ENCODE data around the gene CSMD2. TPM values are rescaled to one million over a fixed set of nuclear protein-coding genes. Genes with fewer than 3 reads are reported as not detected.
A peak's percentile ranks its signal among the peaks of the same experiment; 100 is the strongest.

CSMD2 gene
- total and polyA plus RNA-seq, 2 donors (not counting 1 experiment from before 2014, with no cell fraction given): 2.2 to 7.6 TPM

DNA sequence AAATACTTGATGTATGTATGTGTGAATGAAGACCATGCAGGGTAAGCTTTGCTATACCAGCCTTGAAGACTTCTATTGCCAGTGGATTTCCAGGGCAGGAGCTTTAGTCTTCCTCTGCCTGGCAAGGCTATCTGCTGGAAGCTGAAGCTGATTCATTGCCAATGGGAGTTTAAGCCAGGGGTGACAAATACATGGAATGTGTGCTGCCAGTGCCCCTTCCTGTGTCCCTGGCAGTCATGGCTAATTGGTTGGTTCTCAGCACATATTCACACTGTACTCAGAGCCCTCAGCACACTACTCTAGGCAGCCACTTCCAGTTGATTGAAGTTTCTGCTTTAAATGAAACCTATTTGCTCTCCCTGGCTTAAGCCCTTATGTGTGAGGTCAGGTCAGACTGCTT is 691.1 kb downstream of the CSMD2 start:
- H3K79me2 ChIP-seq (ENCODE audit: control insufficient read depth, insufficient read depth, low read length): peaks cover 5% of the 10 kb centered on the region
- no peaks in the 10 kb centered on the region for H3K27me3 ChIP-seq (ENCODE audit: control insufficient read depth, insufficient read depth, low read length)
- no peak overlapping the region for H3K4me3 ChIP-seq (replicated peaks in 1 of 4; ENCODE audit: control extremely low read depth in 1 of 4, insufficient read depth in 1 of 4, low read depth in 3 of 4, low read length in 4 of 4)
- no peak for TF ChIP-seq EZH2 (IDR thresholded peaks at IDR 0.05; ENCODE audit: low read length, missing control alignments)
- TF ChIP-seq, protein P1, sequence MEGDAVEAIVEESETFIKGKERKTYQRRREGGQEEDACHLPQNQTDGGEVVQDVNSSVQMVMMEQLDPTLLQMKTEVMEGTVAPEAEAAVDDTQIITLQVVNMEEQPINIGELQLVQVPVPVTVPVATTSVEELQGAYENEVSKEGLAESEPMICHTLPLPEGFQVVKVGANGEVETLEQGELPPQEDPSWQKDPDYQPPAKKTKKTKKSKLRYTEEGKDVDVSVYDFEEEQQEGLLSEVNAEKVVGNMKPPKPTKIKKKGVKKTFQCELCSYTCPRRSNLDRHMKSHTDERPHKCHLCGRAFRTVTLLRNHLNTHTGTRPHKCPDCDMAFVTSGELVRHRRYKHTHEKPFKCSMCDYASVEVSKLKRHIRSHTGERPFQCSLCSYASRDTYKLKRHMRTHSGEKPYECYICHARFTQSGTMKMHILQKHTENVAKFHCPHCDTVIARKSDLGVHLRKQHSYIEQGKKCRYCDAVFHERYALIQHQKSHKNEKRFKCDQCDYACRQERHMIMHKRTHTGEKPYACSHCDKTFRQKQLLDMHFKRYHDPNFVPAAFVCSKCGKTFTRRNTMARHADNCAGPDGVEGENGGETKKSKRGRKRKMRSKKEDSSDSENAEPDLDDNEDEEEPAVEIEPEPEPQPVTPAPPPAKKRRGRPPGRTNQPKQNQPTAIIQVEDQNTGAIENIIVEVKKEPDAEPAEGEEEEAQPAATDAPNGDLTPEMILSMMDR (conservative IDR thresholded peaks at IDR 0.05 in 1 of 2, IDR thresholded peaks at IDR 0.05 in 1 of 2; ENCODE audit: low read depth in 1 of 2, low read length in 2 of 2): no peak
- no peak overlapping the region for H2AFZ ChIP-seq (ENCODE audit: low read length)
- no peaks in the 10 kb centered on the region for H3K36me3 ChIP-seq (ENCODE audit: control insufficient read depth, insufficient read depth, low read length)
- no peaks in the 10 kb centered on the region for H3K9me3 ChIP-seq (ENCODE audit: control insufficient read depth, insufficient read depth, low read depth, low read length)
- H4K20me1 ChIP-seq (ENCODE audit: control insufficient read depth, extremely low read depth, insufficient read depth, low read length): no peaks in the 10 kb centered on the region
- no peak overlapping the region for H3K9ac ChIP-seq (ENCODE audit: insufficient read depth, low read length)
- no peak for DNase-seq (ENCODE audit: low read depth in 2 of 2)
- H3K27ac ChIP-seq (ENCODE audit: insufficient read depth, low read length): no peak overlapping the region
- no peak overlapping the region for H3K4me2 ChIP-seq (ENCODE audit: extremely low read depth, insufficient read depth, low read length)
- peaks cover 16% of the 10 kb centered on the region for H3K4me1 ChIP-seq (ENCODE audit: control insufficient read depth, extremely low read depth, insufficient read depth, low read length)

DNA sequence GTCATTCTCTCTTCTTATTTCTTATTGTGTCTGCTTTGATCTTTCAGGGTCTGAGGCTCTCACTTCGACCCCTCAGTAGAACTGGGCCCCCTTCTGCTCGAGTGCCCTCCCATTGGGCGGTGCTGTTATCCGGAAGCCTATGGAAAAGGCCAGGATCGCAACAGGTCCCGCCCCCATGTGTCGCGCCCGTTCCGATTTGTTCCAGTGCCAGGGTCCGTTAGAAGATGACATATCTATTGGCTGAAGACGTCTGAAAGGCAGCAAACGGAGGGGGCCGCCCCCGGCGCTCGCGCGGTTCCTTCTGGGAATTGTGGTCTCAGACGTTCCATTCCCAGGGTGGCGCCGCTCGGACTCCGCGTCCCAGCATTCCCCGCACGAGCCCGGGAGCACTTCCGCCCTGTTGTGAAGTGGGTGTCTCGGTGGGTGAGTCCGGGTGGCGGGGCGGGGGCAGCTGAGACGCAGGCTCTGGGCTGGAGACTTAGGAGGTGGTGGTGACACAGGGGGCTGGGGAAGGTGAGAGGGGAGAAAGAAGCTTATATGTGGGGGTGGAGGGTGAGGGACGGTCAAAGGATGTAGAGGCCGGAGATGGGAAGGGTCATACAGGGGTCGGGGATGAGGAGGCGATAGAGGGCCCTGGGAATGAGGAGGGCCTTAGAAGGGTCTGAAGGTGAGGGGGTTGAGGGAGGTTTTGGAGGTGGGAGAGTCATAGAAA is 692.6 kb downstream of the CSMD2 start, which contains the start of gene ZSCAN20:
Gene ZSCAN20 (plus strand): TSS at position 377 of the 712 bp plus-strand sequence. CDS start 6,644 bp downstream, outside the sequence.
- H3K79me2 ChIP-seq (ENCODE audit: control insufficient read depth, insufficient read depth, low read length): peaks cover 5% of the 10 kb centered on the region
- peak within 1 kb of the TSS; percentile 86 for H3K4me2 ChIP-seq (ENCODE audit: extremely low read depth, insufficient read depth, low read length)
- H3K9ac ChIP-seq (ENCODE audit: insufficient read depth, low read length): peak within 1 kb of the TSS; percentile 80
- peaks cover 16% of the 10 kb centered on the region for H3K4me1 ChIP-seq (ENCODE audit: control insufficient read depth, extremely low read depth, insufficient read depth, low read length)
- no peaks in the 10 kb centered on the region for H3K36me3 ChIP-seq (ENCODE audit: control insufficient read depth, insufficient read depth, low read length)
- DNase-seq (ENCODE audit: low read depth in 2 of 2): peak; percentile 98
- H3K4me3 ChIP-seq (replicated peaks in 1 of 4; ENCODE audit: control extremely low read depth in 1 of 4, insufficient read depth in 1 of 4, low read depth in 3 of 4, low read length in 4 of 4): peak within 1 kb of the TSS; percentile 79 to 94 (median 85)
- TF ChIP-seq, protein P1 (conservative IDR thresholded peaks at IDR 0.05 in 1 of 2, IDR thresholded peaks at IDR 0.05 in 1 of 2; ENCODE audit: low read depth in 1 of 2, low read length in 2 of 2): no peak
- TF ChIP-seq EZH2 (IDR thresholded peaks at IDR 0.05; ENCODE audit: low read length, missing control alignments): no peak
- peak within 1 kb of the TSS; percentile 83 for H3K27ac ChIP-seq (ENCODE audit: insufficient read depth, low read length)
- H2AFZ ChIP-seq (ENCODE audit: low read length): peak within 1 kb of the TSS; percentile 90
- no peaks in the 10 kb centered on the region for H3K9me3 ChIP-seq (ENCODE audit: control insufficient read depth, insufficient read depth, low read depth, low read length)
- H4K20me1 ChIP-seq (ENCODE audit: control insufficient read depth, extremely low read depth, insufficient read depth, low read length): no peaks in the 10 kb centered on the region
- H3K27me3 ChIP-seq (ENCODE audit: control insufficient read depth, insufficient read depth, low read length): no peaks in the 10 kb centered on the region

DNA sequence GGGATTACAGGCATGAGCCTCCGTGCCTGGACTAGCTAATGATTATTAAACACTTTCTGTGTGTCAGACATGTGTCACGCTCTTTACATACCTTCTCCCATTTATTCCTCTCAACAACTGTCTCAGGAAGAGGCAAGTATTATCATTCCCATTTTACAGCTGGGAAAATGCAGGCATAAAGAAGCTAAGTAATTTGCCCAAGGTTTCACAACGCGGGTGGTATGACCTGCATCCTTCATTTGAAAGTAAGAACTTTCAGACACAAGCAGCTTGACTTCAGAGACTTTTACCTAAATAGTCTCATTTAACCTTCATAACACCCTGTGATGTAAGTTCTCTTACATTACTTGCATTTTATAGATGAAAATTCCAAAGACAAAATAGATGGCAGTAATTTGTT is 693.6 kb downstream of the CSMD2 start:
- DNase-seq (ENCODE audit: low read depth in 2 of 2): no peak
- Histone ChIP-seq H4K20me1 (ENCODE audit: control insufficient read depth, extremely low read depth, insufficient read depth, low read length) (no peaks in the 10 kb centered on the region), H3K79me2 (ENCODE audit: control insufficient read depth, insufficient read depth, low read length) (peaks cover 5% of the 10 kb centered on the region), H3K9me3 (ENCODE audit: control insufficient read depth, insufficient read depth, low read depth, low read length) (no peaks in the 10 kb centered on the region), H2AFZ (ENCODE audit: low read length) (no peak overlapping the region), H3K27me3 (ENCODE audit: control insufficient read depth, insufficient read depth, low read length) (no peaks in the 10 kb centered on the region), H3K4me2 (ENCODE audit: extremely low read depth, insufficient read depth, low read length) (no peak overlapping the region), H3K36me3 (ENCODE audit: control insufficient read depth, insufficient read depth, low read length) (no peaks in the 10 kb centered on the region), H3K4me1 (ENCODE audit: control insufficient read depth, extremely low read depth, insufficient read depth, low read length) (peaks cover 16% of the 10 kb centered on the region), H3K27ac (ENCODE audit: insufficient read depth, low read length) (no peak overlapping the region), H3K4me3 (replicated peaks in 1 of 4; ENCODE audit: control extremely low read depth in 1 of 4, insufficient read depth in 1 of 4, low read depth in 3 of 4, low read length in 4 of 4) (no peak overlapping the region), H3K9ac (ENCODE audit: insufficient read depth, low read length) (no peak overlapping the region)
- no peak for TF ChIP-seq EZH2 (IDR thresholded peaks at IDR 0.05; ENCODE audit: low read length, missing control alignments)
- TF ChIP-seq, protein P1 (conservative IDR thresholded peaks at IDR 0.05 in 1 of 2, IDR thresholded peaks at IDR 0.05 in 1 of 2; ENCODE audit: low read depth in 1 of 2, low read length in 2 of 2): no peak
